Measurements from ENCODE around the gene LEKR1. TPM values are rescaled to one million over a fixed set of nuclear protein-coding genes. Genes with fewer than 3 reads are reported as not detected.

LEKR1 gene
- total and polyA plus RNA-seq, 2 donors (not counting 3 experiments of a cell fraction or from before 2014, with no cell fraction given), result 0.07 to 0.64 TPM

DNA sequence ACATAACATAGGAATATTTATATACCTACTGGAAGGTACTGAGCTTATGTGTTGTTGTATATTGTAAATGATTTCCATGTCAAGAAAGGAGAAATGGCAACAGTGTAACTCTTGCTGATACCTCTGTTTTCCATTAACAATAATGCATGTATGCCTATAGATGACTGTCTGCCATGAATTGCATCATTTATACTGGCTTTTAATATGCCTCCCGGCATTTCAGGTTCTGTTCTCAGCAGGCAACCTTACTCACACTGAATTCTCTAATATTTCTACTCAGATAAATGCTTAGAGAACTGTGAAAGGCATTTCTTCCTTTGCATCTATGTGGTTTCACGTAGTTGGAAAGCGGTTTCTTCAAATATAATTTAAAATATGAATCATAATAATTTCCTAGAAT is 41.8 kb downstream of the LEKR1 start:
- H3K36me3 ChIP-seq (ENCODE audit: control insufficient read depth in 2 of 2, extremely low read depth in 1 of 2, insufficient read depth in 2 of 2, low read length in 2 of 2), result no peaks in the 10 kb centered on the region
- DNase-seq (ENCODE audit: low read depth, low spot score) (no peak), FAIRE-seq (no peak)
- H3K4me1 ChIP-seq (ENCODE audit: control insufficient read depth, extremely low read depth, insufficient read depth, low read length), result no peaks in the 10 kb centered on the region
- no peak for TF ChIP-seq POLR2AphosphoS5 (IDR thresholded peaks at IDR 0.05; ENCODE audit: insufficient read depth, low read depth, low read length)
- no peak for TF ChIP-seq JUN (IDR thresholded peaks at IDR 0.05; ENCODE audit: borderline replicate concordance, insufficient read depth, insufficient read length, low read depth)
- TF ChIP-seq FOS (IDR thresholded peaks at IDR 0.05; ENCODE audit: borderline replicate concordance, insufficient read depth, low read length), result no peak
- no peak for TF ChIP-seq EZH2 (IDR thresholded peaks at IDR 0.05; ENCODE audit: borderline replicate concordance, low read depth, low read length, severe bottlenecking)
- TF ChIP-seq, protein P1, sequence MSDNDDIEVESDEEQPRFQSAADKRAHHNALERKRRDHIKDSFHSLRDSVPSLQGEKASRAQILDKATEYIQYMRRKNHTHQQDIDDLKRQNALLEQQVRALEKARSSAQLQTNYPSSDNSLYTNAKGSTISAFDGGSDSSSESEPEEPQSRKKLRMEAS (IDR thresholded peaks at IDR 0.05; ENCODE audit: insufficient read depth, insufficient read length), result no peak
- TF ChIP-seq GATA2 (IDR thresholded peaks at IDR 0.05; ENCODE audit: insufficient read depth, insufficient read length, low read depth, low read length), result no peak
- no peak for TF ChIP-seq MYC (IDR thresholded peaks at IDR 0.05; ENCODE audit: low read depth, low read length)
- TF ChIP-seq, protein P2, sequence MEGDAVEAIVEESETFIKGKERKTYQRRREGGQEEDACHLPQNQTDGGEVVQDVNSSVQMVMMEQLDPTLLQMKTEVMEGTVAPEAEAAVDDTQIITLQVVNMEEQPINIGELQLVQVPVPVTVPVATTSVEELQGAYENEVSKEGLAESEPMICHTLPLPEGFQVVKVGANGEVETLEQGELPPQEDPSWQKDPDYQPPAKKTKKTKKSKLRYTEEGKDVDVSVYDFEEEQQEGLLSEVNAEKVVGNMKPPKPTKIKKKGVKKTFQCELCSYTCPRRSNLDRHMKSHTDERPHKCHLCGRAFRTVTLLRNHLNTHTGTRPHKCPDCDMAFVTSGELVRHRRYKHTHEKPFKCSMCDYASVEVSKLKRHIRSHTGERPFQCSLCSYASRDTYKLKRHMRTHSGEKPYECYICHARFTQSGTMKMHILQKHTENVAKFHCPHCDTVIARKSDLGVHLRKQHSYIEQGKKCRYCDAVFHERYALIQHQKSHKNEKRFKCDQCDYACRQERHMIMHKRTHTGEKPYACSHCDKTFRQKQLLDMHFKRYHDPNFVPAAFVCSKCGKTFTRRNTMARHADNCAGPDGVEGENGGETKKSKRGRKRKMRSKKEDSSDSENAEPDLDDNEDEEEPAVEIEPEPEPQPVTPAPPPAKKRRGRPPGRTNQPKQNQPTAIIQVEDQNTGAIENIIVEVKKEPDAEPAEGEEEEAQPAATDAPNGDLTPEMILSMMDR (IDR thresholded peaks at IDR 0.05; ENCODE audit: extremely low read depth in 1 of 2, insufficient read depth in 1 of 2, low read depth in 1 of 2, low read length in 2 of 2), result no peak
- no peak for TF ChIP-seq POLR2A (IDR thresholded peaks at IDR 0.05; ENCODE audit: low read depth, low read length)
- H3K4me3 ChIP-seq (replicated peaks in 1 of 3; ENCODE audit: insufficient read depth in 1 of 3, low read depth in 1 of 3, low read length in 3 of 3), result no peak overlapping the region
- no TSS peak for BruUV-seq (replicated peaks)
- intact Hi-C loops (cut with micrococcal nuclease), result no loop called here
- no peaks in the 10 kb centered on the region for H4K20me1 ChIP-seq (replicated peaks; ENCODE audit: control insufficient read depth, extremely low read depth, insufficient read depth, low read length)
- dilution Hi-C loops (cut with MboI; ENCODE audit: extremely low pct_ligation_motif_present, low sequenced_read_pairs), result no loop called here
- no peaks in the 10 kb centered on the region for H3K27me3 ChIP-seq (ENCODE audit: control insufficient read depth in 2 of 2, insufficient read depth in 2 of 2, low read length in 2 of 2)
- H3K4me2 ChIP-seq (ENCODE audit: insufficient read depth, low read length), result no peak overlapping the region
- no peaks in the 10 kb centered on the region for H3K9me1 ChIP-seq (replicated peaks; ENCODE audit: control insufficient read depth, extremely low read depth, insufficient read depth, low read length)
- no peak overlapping the region for H3K9ac ChIP-seq (replicated peaks; ENCODE audit: extremely low read depth, insufficient read depth, low read length)
- H3K79me2 ChIP-seq (ENCODE audit: control insufficient read depth, insufficient read depth, low read length), result no peaks in the 10 kb centered on the region
- H2AFZ ChIP-seq (ENCODE audit: low read depth, low read length), result no peak overlapping the region
- ChIA-PET CTCF (no interaction called here), POLR2A (no interaction called here)
- no peak overlapping the region for H3K27ac ChIP-seq (ENCODE audit: insufficient read depth, low read depth, low read length)
- no peaks in the 10 kb centered on the region for H3K9me3 ChIP-seq (replicated peaks; ENCODE audit: control insufficient read depth, insufficient read depth, low read length)

All from endothelial cell of umbilical vein (primary cell).